SIG-M5 treated with dmso at 0.1 percent for 504 hours (cell line): Measurements from ENCODE around the gene PDE6B.
"Not testable (repeated sequence)": the region's sequence is repeated elsewhere in the genome, so short reads cannot be mapped to it uniquely, and the experiment has no call there.

Experiments
- DNase-seq: peaks from one replicate; lab custom pipeline; 2025; ENCODE audit not compliant: unreplicated experiment; lab: John Stamatoyannopoulos, UW

The PDE6B gene

GRCh38 chr4:635066-635835 is 9.9 kb downstream of the PDE6B start:
- not testable (repeated sequence) for DNase-seq

- DNase-seq, result no peak
These were observed 10.7 kb downstream of the PDE6B start for GRCh38 chr4:635851-636627.

GRCh38 chr4:636628-637159 is 11.3 kb downstream of the PDE6B start:
- no peak for DNase-seq

- no peak for DNase-seq
These were observed 12.3 kb downstream of the PDE6B start for GRCh38 chr4:637536-638280.

GRCh38 chr4:642366-642765 is 17.0 kb downstream of the PDE6B start:
- not testable (repeated sequence) for DNase-seq

GRCh38 chr4:646460-646859 is 21.1 kb downstream of the PDE6B start:
- DNase-seq, result no peak

GRCh38 chr4:647481-647880 is 22.1 kb downstream of the PDE6B start:
- DNase-seq, result no peak

GRCh38 chr4:648579-649292 is 23.4 kb downstream of the PDE6B start:
- no peak for DNase-seq

- no peak for DNase-seq
These were observed 23.9 kb downstream of the PDE6B start for GRCh38 chr4:649293-649625.

- DNase-seq, result no peak
These were observed 24.5 kb downstream of the PDE6B start for GRCh38 chr4:649751-650310.

GRCh38 chr4:650461-650860 is 25.1 kb downstream of the PDE6B start:
- no peak for DNase-seq

- DNase-seq, result no peak
These were observed 25.8 kb downstream of the PDE6B start for GRCh38 chr4:650951-651883.

- no peak for DNase-seq
These were observed 26.7 kb downstream of the PDE6B start for GRCh38 chr4:651884-652642.

- DNase-seq, result no peak
These were observed 27.9 kb downstream of the PDE6B start for GRCh38 chr4:653080-653821.

- DNase-seq, result no peak
These were observed 28.6 kb downstream of the PDE6B start for GRCh38 chr4:653831-654502.

- no peak for DNase-seq
These were observed 29.1 kb downstream of the PDE6B start for GRCh38 chr4:654503-654845.

- no peak for DNase-seq
These were observed 29.6 kb downstream of the PDE6B start for GRCh38 chr4:654871-655463.
